ENCODE results near the gene NRROS.

- TF ChIP-seq, protein P1, sequence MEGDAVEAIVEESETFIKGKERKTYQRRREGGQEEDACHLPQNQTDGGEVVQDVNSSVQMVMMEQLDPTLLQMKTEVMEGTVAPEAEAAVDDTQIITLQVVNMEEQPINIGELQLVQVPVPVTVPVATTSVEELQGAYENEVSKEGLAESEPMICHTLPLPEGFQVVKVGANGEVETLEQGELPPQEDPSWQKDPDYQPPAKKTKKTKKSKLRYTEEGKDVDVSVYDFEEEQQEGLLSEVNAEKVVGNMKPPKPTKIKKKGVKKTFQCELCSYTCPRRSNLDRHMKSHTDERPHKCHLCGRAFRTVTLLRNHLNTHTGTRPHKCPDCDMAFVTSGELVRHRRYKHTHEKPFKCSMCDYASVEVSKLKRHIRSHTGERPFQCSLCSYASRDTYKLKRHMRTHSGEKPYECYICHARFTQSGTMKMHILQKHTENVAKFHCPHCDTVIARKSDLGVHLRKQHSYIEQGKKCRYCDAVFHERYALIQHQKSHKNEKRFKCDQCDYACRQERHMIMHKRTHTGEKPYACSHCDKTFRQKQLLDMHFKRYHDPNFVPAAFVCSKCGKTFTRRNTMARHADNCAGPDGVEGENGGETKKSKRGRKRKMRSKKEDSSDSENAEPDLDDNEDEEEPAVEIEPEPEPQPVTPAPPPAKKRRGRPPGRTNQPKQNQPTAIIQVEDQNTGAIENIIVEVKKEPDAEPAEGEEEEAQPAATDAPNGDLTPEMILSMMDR (IDR thresholded peaks at IDR 0.05), result no peak
- no peak for TF ChIP-seq POLR2A (IDR thresholded peaks at IDR 0.05)
Measured at GRCh38 chr3:196638861-196639482, 522 bp upstream of the NRROS start.

All from esophagus squamous epithelium (tissue), 4 donors.